Stimulated activated CD8-positive, alpha-beta memory T cell treated with anti-CD3 and anti-CD28 coated beads, Interleukin-4, amount 100 ng/mL, for 4 hours (primary cell): Measurements from ENCODE around the gene PTDSS2.
"Not testable (repeated sequence)": the region's sequence is repeated elsewhere in the genome, so short reads cannot be mapped to it uniquely, and the experiment has no call there.

Experiments
- DNase-seq, 2 donors: peaks; one replicate each; pipeline ENCODE4 v3.0.0-alpha.2; 2020; ENCODE audit warnings: low read depth in 2 of 2, low spot score in 1 of 2

The PTDSS2 gene

DNA sequence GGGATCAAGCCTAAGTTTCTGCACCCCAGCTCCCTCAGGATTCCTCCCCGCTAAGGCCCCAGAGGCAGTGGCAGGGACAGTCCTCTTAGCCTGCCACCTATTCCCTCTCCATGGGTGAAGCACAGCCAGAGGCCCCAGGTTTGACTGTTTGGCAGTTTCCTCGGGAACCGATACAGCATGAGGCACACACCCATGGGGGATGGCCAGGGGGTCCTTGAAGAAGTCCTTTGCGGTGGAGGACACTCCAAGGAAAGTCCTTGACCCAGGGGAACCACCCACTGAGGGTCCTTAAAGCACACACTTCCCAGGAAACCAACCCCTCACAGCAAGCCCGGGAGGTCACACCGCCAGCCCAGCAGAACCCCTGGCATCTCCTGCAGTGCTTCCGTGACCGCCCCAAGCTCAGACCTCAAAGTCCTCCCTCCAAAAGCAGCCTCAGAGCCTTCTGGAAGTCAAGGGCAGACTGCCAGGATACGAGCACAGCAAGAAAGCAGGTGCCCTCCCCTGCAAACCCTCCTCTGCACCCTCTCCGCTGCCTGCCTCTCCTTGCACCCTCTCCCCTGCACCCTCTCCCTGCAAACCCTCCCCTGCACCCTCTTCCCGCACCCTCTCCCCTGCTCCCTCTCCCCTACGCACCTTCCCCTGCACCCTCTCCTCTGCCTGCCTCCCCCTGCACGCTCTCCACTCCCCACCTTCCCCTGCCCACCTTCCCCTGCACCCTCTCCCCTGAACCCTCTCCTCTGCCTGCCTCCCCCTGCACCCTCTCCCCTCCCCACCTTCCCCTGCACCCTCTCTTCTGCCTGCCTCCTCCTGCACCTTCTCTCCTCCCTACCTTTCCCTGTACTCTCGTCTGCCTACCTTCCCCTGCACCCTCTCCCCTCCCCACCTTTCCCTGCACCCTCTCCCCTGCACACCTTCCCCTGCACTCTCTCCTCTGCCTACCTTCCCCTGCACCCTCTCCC, 36.7 kb upstream of the PTDSS2 start:
- no peak for DNase-seq

DNA sequence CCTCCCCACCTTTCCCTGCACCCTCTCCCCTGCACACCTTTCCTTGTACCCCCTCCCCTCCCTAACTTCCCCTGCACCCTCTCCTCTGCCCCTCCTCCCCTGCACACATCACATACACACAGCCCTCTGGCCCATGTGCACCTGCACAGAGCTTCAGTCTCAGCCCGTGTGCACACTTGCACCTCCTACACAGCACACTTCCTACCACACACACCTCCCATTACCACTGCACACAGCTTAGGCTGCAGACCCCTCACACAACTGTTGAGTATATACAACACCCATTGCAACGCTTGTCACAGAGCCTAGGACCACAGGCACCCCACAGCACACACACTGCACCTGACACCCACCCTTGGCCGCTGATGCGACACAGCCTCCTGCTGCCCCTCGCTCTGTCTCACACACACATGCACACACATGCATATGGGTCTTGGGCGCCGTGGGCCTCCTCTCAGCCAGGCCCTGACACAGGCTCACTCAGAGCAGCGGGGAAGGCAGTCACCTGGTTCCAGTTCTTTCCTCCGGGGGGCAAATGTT, 35.7 kb upstream of the PTDSS2 start:
- no peak for DNase-seq

- no peak for DNase-seq
Measured at GRCh38 chr11:415640-416041, 34.4 kb upstream of the PTDSS2 start.

- DNase-seq, result no peak
Measured at GRCh38 chr11:416051-416756, 33.9 kb upstream of the PTDSS2 start.

- DNase-seq, result no peak
Measured at GRCh38 chr11:416757-417621, 33.1 kb upstream of the PTDSS2 start.

GRCh38 chr11:417652-418342, 32.3 kb upstream of the PTDSS2 start:
- DNase-seq, result no peak

GRCh38 chr11:418343-419247, 31.5 kb upstream of the PTDSS2 start:
- DNase-seq, result no peak

DNA sequence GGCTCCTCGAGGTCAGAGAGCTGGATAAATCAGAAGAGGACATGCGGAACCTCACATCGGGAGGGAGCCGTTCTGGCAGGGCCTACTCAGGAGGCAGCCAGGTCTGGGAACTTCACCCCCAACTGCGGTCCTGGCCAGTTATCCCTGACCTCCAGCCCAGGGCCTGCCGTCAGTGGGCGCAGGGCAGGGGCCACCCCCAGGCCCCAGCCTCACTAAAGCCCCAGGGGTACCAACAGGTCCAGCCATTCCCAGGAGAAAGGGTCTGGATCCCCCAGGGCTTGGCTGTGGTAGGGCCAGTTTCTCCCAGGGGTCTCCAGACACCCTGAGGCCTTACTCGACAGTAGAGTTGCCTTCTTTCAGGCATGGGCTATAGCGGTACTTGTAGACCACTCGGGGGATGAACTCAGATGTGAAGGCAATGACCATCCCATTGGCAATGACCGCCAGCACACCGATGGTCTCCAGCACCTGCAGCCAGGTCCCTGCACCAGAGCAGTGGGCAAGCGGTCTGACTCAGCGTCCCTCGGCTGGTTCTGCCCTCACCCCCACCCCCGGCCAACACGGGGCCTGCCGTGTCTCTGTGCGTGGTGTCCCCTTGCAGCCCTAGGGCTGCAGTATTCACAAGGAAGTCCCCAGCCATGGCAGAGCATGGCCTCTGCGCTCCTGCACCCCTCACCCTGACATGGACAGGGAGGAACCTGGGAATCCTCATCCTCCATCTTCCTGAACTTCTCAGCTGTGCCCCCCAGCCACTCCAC, 30.7 kb upstream of the PTDSS2 start:
- DNase-seq, result no peak

- no peak for DNase-seq
Measured at GRCh38 chr11:420054-420910, 29.8 kb upstream of the PTDSS2 start.

DNA sequence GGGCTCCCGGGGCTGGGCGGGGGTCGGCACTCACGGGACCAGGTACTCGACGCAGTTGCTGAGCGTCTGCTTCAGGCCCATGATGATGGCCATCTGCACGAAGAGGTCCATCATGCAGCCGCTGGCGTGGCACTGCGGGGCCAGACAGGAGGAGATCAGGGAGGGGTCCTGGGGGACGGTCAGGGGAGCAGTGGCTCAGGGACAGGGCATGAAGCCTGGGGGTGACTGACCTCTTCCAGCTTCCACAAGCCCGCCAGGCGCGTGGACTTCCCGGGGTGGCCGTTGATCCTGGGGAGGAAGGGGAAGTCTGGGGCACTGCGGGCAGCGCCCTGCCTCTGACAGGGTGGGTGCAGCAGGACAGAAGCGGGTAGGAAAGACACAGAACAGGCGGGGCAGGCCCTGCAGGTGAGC, 29.2 kb upstream of the PTDSS2 start:
- DNase-seq, result no peak

GRCh38 chr11:422249-422656, 27.8 kb upstream of the PTDSS2 start:
- no peak for DNase-seq

GRCh38 chr11:424232-424631, 25.8 kb upstream of the PTDSS2 start:
- DNase-seq, result no peak

GRCh38 chr11:424766-425165, 25.3 kb upstream of the PTDSS2 start:
- DNase-seq, result not testable (repeated sequence)

DNA sequence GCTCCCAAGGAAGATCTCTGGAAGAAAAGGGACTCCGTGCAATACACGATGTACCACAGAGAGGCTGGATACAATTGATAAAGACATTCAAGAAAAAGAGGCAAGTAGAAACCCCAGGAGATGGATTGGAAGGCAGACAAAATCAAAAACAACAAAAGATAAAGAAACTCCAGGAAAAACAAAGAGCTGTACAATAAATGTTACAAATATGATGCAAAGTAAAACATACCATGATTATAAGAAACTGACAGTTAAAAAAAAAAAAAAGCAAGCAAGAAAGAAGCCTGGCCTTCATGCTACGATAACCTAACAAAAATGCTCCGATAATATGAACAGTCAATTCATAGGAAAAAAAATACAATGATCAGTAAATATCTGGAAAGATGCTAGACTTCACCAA, 24.8 kb upstream of the PTDSS2 start:
- no peak for DNase-seq

DNA sequence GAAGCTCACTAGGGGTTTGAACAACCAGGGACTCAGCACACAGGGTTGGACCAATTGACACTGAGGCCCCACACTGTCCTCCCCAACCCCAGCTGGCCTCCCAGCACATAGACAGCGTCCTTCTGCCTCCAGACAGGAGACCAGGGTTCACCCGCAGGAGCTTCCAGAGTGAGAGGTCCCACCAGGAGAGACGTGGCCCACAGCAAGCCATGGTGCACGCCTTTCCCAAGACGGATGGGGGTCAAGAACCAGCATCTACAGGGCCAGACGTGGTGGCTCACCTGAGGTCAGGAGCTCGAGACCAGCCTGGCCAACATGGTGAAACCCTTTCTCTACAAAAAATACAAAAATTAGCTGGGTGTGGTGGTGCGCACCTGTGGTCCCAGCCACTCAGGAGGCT, 23.2 kb upstream of the PTDSS2 start:
- DNase-seq, result no peak

- DNase-seq, result no peak
Measured at GRCh38 chr11:428295-428694, 21.8 kb upstream of the PTDSS2 start.

DNA sequence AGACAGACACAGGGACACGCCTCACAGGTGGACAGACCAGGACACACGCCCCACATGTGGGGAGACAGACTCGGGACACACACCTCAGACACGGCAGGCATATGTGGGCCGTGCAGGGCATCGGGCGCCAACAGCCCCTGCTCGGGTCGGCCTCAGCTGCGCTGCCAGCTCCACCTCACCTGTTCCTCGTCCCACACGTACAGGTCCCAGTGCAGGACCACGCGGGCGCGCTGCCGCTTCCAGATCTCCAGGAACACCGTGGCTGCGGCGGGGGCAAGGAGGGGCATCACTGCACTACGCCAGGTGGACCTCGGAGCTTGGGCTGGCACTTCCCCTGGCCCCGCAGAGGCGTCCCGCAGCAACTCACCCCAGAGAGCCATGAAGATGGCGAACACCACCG, 20.7 kb upstream of the PTDSS2 start:
- DNase-seq, result no peak

- DNase-seq, result no peak
Measured at GRCh38 chr11:429931-430456, 20.1 kb upstream of the PTDSS2 start.
